ENCODE data around the gene TBX1. TPM values are rescaled to one million over a fixed set of nuclear protein-coding genes. Genes with fewer than 3 reads are reported as not detected.

The TBX1 gene
- total RNA-seq, 4 donors from 2014 or later: 1.4 to 2.5 (median 1.8) TPM

DNA sequence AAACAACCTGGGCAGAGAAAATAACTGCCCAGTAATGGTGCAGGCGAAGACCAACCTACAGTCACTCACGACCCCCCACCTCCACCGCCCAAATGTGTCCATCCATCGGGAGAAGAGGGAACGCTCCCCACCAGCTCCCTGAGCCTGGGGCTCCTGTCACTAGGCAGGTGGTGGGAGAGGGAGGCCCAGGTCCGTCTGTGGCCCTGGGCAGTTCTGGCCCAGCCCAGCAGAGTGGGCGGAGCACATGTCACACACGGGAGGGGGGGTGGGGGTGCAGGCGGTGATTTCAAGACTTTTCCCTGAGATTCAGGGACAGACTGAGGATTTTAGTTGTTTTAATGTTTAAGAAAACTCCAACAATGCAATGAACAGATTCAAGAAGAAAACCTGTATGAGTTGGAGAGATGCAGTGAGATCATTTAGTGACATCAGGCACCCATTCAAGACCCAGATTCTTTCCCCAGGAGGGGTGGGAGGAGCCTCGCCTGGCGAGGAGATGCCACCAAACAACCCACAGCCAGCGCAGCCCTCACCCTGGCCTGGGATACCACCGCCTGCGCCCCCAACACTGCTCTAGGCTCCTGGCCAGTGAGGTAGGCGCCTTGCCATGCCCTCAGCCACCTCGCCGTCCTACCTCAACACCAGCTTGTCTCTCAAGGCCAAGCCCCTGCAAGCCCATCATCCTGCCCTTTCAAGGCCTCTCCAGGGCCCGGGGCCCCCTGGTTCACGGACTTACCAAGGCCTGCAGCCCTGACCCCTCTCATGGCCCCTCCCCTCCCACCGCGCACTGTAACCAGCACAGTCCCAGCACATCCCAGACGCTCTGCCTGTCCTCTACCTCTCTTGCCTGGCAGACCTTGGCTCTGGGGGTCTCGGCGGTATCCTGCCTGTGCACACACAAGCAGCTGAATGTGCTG, 36.8 kb downstream of the TBX1 start:
- intact Hi-C loops (cut with DNase I): no loop called here

DNA sequence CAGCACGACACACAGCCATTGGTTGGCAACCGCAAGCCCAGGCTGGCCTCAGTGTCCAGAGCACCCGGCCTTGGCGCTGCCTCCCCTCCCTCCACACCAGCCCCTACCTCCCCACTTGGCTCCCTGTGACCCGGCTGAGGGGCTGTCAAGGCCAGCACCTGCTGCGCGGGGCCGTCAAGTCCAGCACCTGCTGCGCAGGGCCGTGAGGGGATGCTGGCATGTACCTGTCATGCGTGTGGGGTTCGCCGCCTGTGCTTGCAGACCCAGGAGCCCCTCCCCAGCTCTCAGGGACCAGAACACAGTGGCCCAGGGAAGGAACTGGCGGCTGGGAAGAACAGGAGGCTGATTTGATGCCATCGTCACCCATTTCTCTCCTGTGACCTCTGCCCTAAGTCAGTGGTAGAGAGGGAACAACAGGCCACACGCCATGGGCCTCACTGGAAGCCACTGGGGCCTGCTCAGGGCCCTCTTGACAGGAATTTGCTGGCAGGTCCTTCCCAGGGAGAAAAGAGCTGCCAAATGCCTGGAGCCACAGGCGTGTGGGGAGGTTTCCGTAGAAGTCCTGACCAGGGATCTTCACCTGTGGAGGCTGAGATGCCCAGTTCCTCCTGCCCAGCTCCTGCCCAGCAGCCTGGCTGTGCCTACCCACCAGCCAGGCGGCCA, 37.6 kb downstream of the TBX1 start:
- no peaks in the 10 kb centered on the region for H3K27me3 ChIP-seq
- 93% methylated on average over 13 of the region's 19 CpGs for WGBS
- intact Hi-C loops (cut with DNase I): no loop called here
- peaks cover 0 to 11% (median 4%) of the 10 kb centered on the region in 4 donors for H3K4me1 ChIP-seq
- DNase-seq (ENCODE audit: extremely low spot score): no peak
- TF ChIP-seq POLR2A (IDR thresholded peaks at IDR 0.05; ENCODE audit: low read depth) (no peak), CTCF (IDR thresholded peaks at IDR 0.05) (no peak), EP300 (IDR thresholded peaks at IDR 0.05) (no peak), POLR2AphosphoS5 (IDR thresholded peaks at IDR 0.05) (no peak)
- no peaks in the 10 kb centered on the region for H3K9me3 ChIP-seq
- H3K36me3 ChIP-seq: peaks cover 0 to 17% (median 7%) of the 10 kb centered on the region in 4 donors
- H3K4me3 ChIP-seq: no peak overlapping the region
- no peak overlapping the region for H3K27ac ChIP-seq (replicated peaks in 1 of 4)

More for the DNA sequence above, 36.8 kb downstream of the TBX1 start:
- TF ChIP-seq EP300 (IDR thresholded peaks at IDR 0.05): no peak
- no peak for TF ChIP-seq CTCF (IDR thresholded peaks at IDR 0.05)
- no peak for TF ChIP-seq POLR2AphosphoS5 (IDR thresholded peaks at IDR 0.05)
- Histone ChIP-seq H3K4me3 (no peak overlapping the region), H3K27ac (replicated peaks in 1 of 4) (no peak overlapping the region), H3K9me3 (peaks cover 0 to 4% (median 0%) of the 10 kb centered on the region in 4 donors), H3K36me3 (peaks cover 0 to 16% (median 7%) of the 10 kb centered on the region in 4 donors), H3K4me1 (peaks cover 0 to 11% (median 3%) of the 10 kb centered on the region in 4 donors), H3K27me3 (no peaks in the 10 kb centered on the region)
- 80% methylated on average over 21 of the region's 24 CpGs for WGBS
- no peak for DNase-seq (ENCODE audit: extremely low spot score)

DNA sequence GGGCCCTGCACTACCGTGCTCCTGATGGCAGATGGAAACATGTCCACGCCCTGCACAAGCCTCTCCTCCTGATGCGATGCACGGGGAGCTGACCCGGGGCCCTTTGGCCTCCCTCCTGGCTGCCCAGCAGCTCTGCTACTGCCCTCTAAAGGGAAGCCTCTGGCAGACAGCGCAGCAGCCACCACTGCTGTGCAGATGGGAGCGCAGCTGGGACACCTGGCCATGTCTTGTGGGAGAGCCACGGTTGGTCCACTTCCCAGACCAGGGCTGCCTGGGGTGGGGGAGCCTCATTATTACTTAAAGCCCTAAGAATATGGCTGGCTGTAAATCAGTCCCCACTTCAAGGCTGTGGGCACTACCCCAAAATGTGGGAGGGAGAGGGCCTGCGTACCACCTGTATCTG, 38.3 kb downstream of the TBX1 start:
- Histone ChIP-seq H3K27ac (replicated peaks in 1 of 4) (no peak overlapping the region), H3K9me3 (no peaks in the 10 kb centered on the region), H3K27me3 (no peaks in the 10 kb centered on the region), H3K4me1 (peaks cover 0 to 11% (median 4%) of the 10 kb centered on the region in 4 donors), H3K36me3 (peaks cover 0 to 24% (median 7%) of the 10 kb centered on the region in 4 donors), H3K4me3 (no peak overlapping the region)
- DNase-seq (ENCODE audit: extremely low spot score): no peak
- intact Hi-C loops (cut with DNase I): no loop called here
- WGBS: 83% methylated on average over 1 of the region's 9 CpGs
- no peak for TF ChIP-seq EP300 (IDR thresholded peaks at IDR 0.05)
- no peak for TF ChIP-seq POLR2AphosphoS5 (IDR thresholded peaks at IDR 0.05)
- no peak for TF ChIP-seq POLR2A (IDR thresholded peaks at IDR 0.05; ENCODE audit: low read depth)
- TF ChIP-seq CTCF (IDR thresholded peaks at IDR 0.05): no peak

DNA sequence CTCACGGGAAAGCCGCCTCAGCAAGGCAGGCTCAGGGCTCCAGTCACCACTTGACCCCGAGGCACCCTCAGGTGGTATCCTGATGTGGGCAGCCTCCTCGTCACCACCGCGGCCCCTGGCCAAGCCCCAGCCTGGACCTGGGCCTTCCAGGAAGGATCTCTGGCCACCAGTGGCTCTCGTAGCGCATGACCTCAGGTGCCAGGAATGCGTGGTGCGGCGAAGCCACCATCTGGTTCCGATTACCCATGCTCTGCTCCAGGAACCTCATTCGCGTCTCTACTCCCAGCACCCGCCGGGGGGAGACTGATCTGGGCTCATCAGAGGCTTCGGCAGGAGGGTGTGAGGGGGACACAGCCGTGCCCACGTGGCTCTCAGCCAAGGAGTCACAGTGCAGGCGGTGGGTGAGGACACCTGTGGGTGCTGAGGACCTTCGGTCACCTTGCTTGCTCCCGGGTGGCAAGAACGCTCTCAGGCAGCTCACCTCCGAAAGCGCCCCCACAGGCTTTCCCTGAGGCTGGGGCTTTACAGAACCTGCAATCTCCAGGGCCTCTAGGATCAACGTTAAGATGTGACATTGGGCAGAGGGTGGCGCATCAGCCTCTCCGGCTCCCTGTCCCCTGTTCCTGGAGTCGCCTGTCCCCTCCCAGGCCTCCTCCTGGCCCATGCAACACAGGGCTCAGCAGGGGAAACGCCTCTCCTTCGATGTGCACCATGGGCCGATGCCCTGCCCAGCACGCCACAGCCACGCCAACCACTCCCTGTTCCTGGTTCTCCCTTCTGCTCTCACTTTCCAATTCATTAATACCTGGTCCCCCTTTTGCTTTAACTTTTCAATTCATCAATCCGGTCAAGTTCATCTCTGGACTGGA, 39.0 kb downstream of the TBX1 start:
- Histone ChIP-seq H3K4me3 (no peak overlapping the region), H3K9me3 (no peaks in the 10 kb centered on the region), H3K4me1 (peaks cover 0 to 11% (median 4%) of the 10 kb centered on the region in 4 donors), H3K27me3 (no peaks in the 10 kb centered on the region), H3K27ac (replicated peaks in 1 of 4) (no peak overlapping the region), H3K36me3 (peaks cover 0 to 24% (median 7%) of the 10 kb centered on the region in 4 donors)
- intact Hi-C loops (cut with DNase I): no loop called here
- no peak for DNase-seq (ENCODE audit: extremely low spot score)
- TF ChIP-seq POLR2A (IDR thresholded peaks at IDR 0.05; ENCODE audit: low read depth) (no peak), EP300 (IDR thresholded peaks at IDR 0.05) (no peak), POLR2AphosphoS5 (IDR thresholded peaks at IDR 0.05) (peak in 1 of 2 donors; percentile 30), CTCF (IDR thresholded peaks at IDR 0.05) (no peak)
- WGBS: 76% methylated on average over 33 of the region's 35 CpGs
